Right atrium auricular region (tissue), 2 donors: ENCODE data around the gene SMIM24. TPM values are rescaled to one million over a fixed set of nuclear protein-coding genes. Genes with fewer than 3 reads are reported as not detected.
A peak's percentile ranks its signal among the peaks of the same experiment; 100 is the strongest.

Source experiments
- DNase-seq: peaks from one replicate; pipeline ENCODE4 v3.0.0-alpha.2; 2019; ENCODE audit warnings: low spot score
- H3K27ac ChIP-seq, 2 donors: fragments of 200-600 bp; sonication (generic); 1 replicate in 1 of 2; 2 replicates in 1 of 2; pipeline ENCODE4 v1.5.1; 2016 to 2019
- H3K27me3 ChIP-seq, 2 donors: fragments of 200-600 bp; sonication (generic); one replicate each; pipeline versions ENCODE4 v1.5.1 to v1.6.0; 2017 to 2019
- H3K36me3 ChIP-seq: fragments of 200-600 bp; sonication (generic); one replicate; pipeline ENCODE4 v1.5.1; 2016
- H3K4me1 ChIP-seq, 2 donors: fragments of 200-600 bp; sonication (generic); one replicate each; pipeline versions ENCODE4 v1.5.1 to v1.6.0; 2017 to 2019
- H3K4me3 ChIP-seq, 2 donors: fragments of 200-600 bp; sonication (generic); 1 replicate in 1 of 2; 2 replicates in 1 of 2; pipeline ENCODE4 v1.5.1; 2017 to 2019; ENCODE audit warnings: mild to moderate bottlenecking in 1 of 2, moderate library complexity in 1 of 2
- H3K9me3 ChIP-seq, 2 donors: fragments of 200-600 bp; sonication (generic); one replicate each; pipeline ENCODE4 v1.5.1; 2019
- total RNA-seq, 2 donors: library from RNA; depleted of rRNA; stranded (reverse); fragments of >200 nt; gene quantifications; one replicate each; pipeline ENCODE4 v1.1.0, GENCODE V29; 2016
- TF ChIP-seq, protein P1 (sequence below), 2 donors: fragments of 200-600 bp; sonication (generic); IDR thresholded peaks; one replicate each; pipeline ENCODE4 v1.5.1; 2019; ENCODE audit warnings: antibody characterized with exemption in 2 of 2

SMIM24 gene
- total RNA-seq, 2 donors from 2014 or later = not detected

DNA sequence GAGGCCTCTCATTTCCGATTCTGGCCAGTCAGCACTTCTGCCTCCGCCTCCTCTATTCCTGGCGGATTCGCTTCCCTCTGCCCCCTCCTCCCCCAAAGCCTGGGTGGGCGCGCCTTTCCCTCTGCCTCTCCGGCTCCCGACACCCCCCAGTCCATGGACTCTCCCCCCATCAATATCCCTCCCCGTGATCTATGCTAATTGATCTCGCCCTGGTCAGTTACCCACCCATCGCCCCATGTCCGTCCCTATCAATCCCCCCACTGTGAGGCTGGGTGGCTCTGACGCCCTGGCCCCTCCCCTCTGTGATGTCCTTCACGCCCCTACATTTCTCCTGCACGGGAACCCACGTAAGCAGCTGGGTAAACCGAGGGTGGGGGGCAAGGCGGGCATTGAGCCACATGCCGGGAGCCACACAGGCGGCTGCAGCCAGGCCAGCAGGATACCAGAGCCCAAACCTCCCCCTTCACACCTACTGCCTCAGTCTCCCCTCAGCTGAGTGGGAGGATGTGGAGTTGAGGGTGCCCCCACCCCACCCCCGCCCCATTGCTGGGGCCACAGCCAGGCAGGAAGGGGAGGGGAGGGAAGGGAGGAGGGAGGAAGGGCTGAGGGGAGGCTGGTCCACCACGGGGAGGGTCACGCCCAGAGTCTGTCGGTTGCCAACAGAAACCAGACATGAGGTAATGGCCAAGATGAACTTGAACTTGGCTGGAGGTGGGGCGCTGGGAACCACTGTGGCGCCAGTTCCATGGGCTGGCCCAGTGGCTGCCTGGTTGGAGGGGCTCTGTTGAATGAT is 21.0 kb downstream of the SMIM24 start:
- Histone ChIP-seq H3K9me3 (no peaks in the 10 kb centered on the region), H3K4me1 (peaks cover 0 to 59% of the 10 kb centered on the region in 2 donors), H3K4me3 (no peak overlapping the region), H3K27me3 (no peaks in the 10 kb centered on the region), H3K27ac (peak overlapping the region; percentile 90 to 96), H3K36me3 (peaks cover 62% of the 10 kb centered on the region)
- TF ChIP-seq, protein P1, sequence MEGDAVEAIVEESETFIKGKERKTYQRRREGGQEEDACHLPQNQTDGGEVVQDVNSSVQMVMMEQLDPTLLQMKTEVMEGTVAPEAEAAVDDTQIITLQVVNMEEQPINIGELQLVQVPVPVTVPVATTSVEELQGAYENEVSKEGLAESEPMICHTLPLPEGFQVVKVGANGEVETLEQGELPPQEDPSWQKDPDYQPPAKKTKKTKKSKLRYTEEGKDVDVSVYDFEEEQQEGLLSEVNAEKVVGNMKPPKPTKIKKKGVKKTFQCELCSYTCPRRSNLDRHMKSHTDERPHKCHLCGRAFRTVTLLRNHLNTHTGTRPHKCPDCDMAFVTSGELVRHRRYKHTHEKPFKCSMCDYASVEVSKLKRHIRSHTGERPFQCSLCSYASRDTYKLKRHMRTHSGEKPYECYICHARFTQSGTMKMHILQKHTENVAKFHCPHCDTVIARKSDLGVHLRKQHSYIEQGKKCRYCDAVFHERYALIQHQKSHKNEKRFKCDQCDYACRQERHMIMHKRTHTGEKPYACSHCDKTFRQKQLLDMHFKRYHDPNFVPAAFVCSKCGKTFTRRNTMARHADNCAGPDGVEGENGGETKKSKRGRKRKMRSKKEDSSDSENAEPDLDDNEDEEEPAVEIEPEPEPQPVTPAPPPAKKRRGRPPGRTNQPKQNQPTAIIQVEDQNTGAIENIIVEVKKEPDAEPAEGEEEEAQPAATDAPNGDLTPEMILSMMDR (IDR thresholded peaks at IDR 0.05) = no peak
- peak; percentile 94 for DNase-seq

DNA sequence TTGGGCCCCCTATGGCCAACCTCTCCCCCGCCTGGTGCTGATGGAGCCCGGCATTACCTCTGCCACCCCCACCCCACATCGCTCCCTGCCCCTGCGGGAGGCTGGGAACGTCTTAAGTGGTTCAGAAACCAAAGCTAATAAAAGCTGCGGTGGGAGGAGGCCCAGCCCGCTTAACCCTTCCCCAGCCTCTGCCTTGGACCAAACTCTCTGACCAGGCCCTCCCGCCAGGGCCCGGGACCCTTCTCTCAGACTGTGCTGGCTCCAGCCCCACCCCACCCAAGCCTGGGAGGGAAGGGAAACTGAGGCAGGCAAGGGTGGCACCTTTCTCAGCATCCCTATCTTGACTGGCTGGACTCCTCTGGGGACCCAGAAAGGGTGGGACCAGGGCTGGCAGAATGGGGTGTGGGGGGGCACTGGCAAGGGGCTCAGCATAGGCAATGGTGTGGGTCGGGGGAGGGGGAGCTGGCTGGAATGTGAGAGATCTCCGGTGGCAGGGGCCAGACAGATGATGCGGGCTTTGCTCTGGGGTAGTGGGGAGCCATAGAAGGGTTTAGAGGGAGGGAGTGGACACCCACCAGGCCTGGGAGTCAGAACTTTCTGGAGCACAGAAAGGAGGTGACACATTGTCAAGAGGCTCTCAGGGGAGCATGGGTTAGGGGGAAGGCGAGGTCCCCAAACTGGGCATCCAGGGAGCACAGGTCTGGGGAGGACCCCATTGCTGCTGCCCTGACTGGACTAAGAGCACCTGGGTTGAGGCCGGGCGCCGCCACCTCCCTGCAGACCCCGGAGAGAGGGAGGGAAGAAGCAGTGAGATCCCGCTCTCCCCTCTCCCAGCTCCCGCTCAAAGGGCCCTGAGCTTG is 21.9 kb downstream of the SMIM24 start:
- Histone ChIP-seq H3K4me3 (no peak overlapping the region), H3K27me3 (no peaks in the 10 kb centered on the region), H3K4me1 (peaks cover 0 to 50% of the 10 kb centered on the region in 2 donors), H3K9me3 (no peaks in the 10 kb centered on the region), H3K27ac (peak overlapping the region; percentile 90 to 96), H3K36me3 (peaks cover 62% of the 10 kb centered on the region)
- DNase-seq = no peak
- TF ChIP-seq, protein P1 (IDR thresholded peaks at IDR 0.05) = no peak

DNA sequence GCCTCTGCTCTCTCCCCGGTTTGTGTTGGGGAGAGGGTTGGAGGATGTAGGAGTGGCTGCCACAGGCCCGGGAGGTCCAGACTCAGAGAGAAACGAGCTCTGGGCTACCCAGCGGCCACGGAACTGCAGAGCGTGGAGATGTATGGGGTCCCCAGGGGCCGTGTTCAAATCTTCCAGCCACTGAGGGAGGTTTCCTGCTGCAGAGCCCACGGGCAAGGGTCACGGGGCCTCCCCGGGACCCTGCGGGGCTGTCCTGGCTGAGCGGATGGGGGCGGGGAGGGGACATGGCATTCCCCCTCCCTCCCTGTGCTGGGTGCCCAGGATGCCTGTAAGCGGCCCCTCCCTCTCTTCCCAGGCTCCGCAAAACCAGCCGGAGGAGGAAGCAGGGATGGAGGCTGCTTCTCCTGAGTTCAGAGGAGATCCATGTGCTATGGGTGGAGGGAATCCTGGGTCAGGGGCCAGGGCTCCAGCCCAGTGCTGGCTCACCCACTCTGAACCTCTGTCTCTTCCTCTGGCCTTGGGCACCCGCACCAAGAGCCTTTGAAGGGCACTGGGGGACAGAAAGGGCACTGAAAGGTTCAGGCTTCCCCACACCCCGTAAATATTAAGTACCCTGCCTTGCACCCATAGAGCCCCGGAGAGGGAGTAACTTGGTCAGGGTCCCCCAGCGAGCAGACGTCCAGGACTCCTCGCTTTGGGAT is 22.6 kb downstream of the SMIM24 start:
- TF ChIP-seq, protein P1 (IDR thresholded peaks at IDR 0.05) = no peak
- Histone ChIP-seq H3K4me3 (no peak overlapping the region), H3K9me3 (no peaks in the 10 kb centered on the region), H3K27ac (peak overlapping the region; percentile 90 to 96), H3K36me3 (peaks cover 62% of the 10 kb centered on the region), H3K27me3 (no peaks in the 10 kb centered on the region), H3K4me1 (peaks cover 0 to 48% of the 10 kb centered on the region in 2 donors)
- DNase-seq = no peak

DNA sequence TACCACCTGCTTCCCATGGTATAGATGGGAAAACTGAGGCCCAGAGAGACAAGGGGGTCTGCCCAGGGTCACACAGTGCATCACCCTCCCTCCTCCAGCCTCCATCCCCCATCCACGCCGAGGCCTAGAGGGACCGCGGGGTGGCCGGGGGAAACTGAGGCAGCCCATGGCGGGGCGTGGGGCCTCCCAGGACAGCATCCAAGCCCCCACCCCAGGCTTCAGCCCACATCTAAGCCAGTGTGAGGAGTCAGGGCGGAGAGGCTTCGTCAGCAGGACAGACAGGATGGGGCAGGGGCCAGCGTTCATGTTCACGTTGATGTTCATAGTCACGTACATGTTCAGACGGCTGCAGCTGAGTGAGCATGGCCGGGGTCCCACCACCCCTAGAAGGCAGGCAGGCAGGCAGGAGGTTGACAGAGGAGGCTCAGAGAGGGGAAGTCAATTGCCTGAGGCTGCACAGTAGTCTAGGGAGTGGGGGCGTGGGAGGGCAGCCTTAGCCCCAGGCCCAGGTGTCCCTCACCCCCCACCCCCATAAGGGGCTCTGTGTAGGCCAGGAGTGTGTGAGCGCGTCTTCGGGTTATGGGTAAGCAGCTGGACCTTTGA is 23.3 kb downstream of the SMIM24 start:
- H3K9me3 ChIP-seq = no peaks in the 10 kb centered on the region
- DNase-seq = no peak
- peak overlapping the region; percentile 90 to 96 for H3K27ac ChIP-seq
- TF ChIP-seq, protein P1 (IDR thresholded peaks at IDR 0.05) = no peak
- no peaks in the 10 kb centered on the region for H3K27me3 ChIP-seq
- H3K4me3 ChIP-seq = no peak overlapping the region
- peaks cover 0 to 48% of the 10 kb centered on the region in 2 donors for H3K4me1 ChIP-seq
- H3K36me3 ChIP-seq = peaks cover 62% of the 10 kb centered on the region

DNA sequence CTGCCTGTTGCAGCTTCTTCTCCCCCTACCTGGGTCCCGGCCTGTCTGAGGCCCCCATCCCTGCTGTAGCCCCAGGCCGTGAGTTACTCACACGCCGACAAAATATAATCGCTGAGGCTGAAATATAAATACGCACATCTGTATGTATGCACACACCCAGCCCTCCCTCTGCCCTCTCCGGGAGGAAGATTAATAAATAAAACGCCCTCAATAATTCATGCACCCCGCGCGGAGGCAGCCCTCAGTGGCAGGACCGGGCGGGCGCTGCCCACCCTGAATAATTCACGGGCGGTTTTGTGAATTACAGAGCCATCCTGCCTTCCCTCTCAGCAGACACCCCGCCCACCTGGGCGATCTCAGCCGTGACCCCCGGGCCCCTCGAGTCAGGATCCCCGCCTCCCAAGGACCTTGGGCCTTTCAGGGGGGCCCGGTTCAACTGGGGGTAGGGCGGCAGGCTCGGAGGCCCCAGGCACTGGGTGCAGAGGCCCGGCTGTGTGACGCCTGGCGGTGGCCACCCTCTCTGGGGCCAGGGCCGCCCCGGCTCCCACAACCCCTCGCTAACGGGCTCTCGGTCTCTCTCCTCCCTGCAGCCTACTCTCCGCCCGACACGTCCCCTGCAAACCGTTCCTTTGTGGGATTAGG is 24.2 kb downstream of the SMIM24 start:
- Histone ChIP-seq H3K9me3 (no peaks in the 10 kb centered on the region), H3K4me3 (no peak overlapping the region), H3K4me1 (peaks cover 0 to 55% of the 10 kb centered on the region in 2 donors), H3K36me3 (peaks cover 68% of the 10 kb centered on the region), H3K27me3 (no peaks in the 10 kb centered on the region), H3K27ac (peak overlapping the region in 1 of 2 donors; percentile 96)
- TF ChIP-seq, protein P1 (IDR thresholded peaks at IDR 0.05) = no peak
- no peak for DNase-seq
